H1 (cell line): ENCODE measurements around the gene KLHDC4.

Experiments
- ATF2 ChIP-seq: IDR thresholded peaks from 2 replicates; pipeline ENCODE4 v1.6.1; 2012; ENCODE audit warnings: low read length, inconsistent platforms
- EP300 ChIP-seq, 2 experiments: IDR thresholded peaks; 1 replicate in 1 of 2; 2 replicates in 1 of 2; pipeline ENCODE4 v1.6.1; 2011 to 2012; ENCODE audit warnings: low read depth in 2 of 2, low read length in 2 of 2, mild to moderate bottlenecking in 2 of 2, borderline replicate concordance in 1 of 2, inconsistent platforms in 1 of 2, moderate library complexity in 1 of 2
- MAFK ChIP-seq: IDR thresholded peaks from 2 replicates; pipeline ENCODE4 v1.6.1; 2012; ENCODE audit warnings: low read depth, mild to moderate bottlenecking, improper control_type of control experiment, low read length
- PHF8 ChIP-seq: fragments of 200-600 bp; sonication (generic); conservative IDR thresholded peaks from 2 replicates; pipeline ENCODE4 v1.7.1; 2012; ENCODE audit warnings: low read depth, mild to moderate bottlenecking, inconsistent platforms, low read length, moderate library complexity
- POLR2A ChIP-seq, 2 experiments: IDR thresholded peaks; 1 replicate in 1 of 2; 2 replicates in 1 of 2; pipeline ENCODE4 v1.6.1; 2011; ENCODE audit warnings: low read depth in 2 of 2, low read length in 2 of 2, mild to moderate bottlenecking in 2 of 2; ENCODE audit errors: control extremely low read depth in 1 of 2
- POLR2AphosphoS5 ChIP-seq: IDR thresholded peaks from 2 replicates; pipeline ENCODE4 v1.6.1; 2011; ENCODE audit warnings: low read depth, low read length
- SP1 ChIP-seq: IDR thresholded peaks from 2 replicates; pipeline ENCODE4 v1.6.1; 2011; ENCODE audit warnings: low read depth, low read length
- ZNF274 ChIP-seq: IDR thresholded peaks from 2 replicates; pipeline ENCODE4 v1.7.0; 2012; ENCODE audit warnings: low read length, borderline replicate concordance; ENCODE audit errors: extremely low read depth
- TF ChIP-seq, protein P1 (sequence below), 3 experiments: IDR thresholded peaks; 1 replicate in 2 of 3; 2 replicates in 1 of 3; pipeline versions ENCODE4 v1.5.1 to v1.6.1; 2011; ENCODE audit warnings: low read length in 3 of 3, mild to moderate bottlenecking in 3 of 3, inconsistent platforms in 2 of 3, low read depth in 1 of 3, moderate library complexity in 1 of 3; ENCODE audit not compliant: insufficient read depth in 1 of 3; ENCODE audit errors: control extremely low read depth in 1 of 3

- TF ChIP-seq POLR2AphosphoS5: no peak
- no peak for TF ChIP-seq ATF2
- TF ChIP-seq SP1: no peak
- TF ChIP-seq, protein P1, sequence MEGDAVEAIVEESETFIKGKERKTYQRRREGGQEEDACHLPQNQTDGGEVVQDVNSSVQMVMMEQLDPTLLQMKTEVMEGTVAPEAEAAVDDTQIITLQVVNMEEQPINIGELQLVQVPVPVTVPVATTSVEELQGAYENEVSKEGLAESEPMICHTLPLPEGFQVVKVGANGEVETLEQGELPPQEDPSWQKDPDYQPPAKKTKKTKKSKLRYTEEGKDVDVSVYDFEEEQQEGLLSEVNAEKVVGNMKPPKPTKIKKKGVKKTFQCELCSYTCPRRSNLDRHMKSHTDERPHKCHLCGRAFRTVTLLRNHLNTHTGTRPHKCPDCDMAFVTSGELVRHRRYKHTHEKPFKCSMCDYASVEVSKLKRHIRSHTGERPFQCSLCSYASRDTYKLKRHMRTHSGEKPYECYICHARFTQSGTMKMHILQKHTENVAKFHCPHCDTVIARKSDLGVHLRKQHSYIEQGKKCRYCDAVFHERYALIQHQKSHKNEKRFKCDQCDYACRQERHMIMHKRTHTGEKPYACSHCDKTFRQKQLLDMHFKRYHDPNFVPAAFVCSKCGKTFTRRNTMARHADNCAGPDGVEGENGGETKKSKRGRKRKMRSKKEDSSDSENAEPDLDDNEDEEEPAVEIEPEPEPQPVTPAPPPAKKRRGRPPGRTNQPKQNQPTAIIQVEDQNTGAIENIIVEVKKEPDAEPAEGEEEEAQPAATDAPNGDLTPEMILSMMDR (IDR thresholded peaks at IDR 0.05; ENCODE audit: control extremely low read depth in 1 of 3, insufficient read depth in 1 of 3, low read depth in 1 of 3, low read length in 3 of 3): no peak
- TF ChIP-seq MAFK: no peak
- no peak for TF ChIP-seq EP300 (IDR thresholded peaks at IDR 0.05; ENCODE audit: borderline replicate concordance in 1 of 2, low read depth in 2 of 2, low read length in 2 of 2)
- TF ChIP-seq POLR2A (IDR thresholded peaks at IDR 0.05; ENCODE audit: control extremely low read depth in 1 of 2, low read depth in 2 of 2, low read length in 2 of 2): no peak
- TF ChIP-seq ZNF274: no peak
- TF ChIP-seq PHF8: no peak
Measured at GRCh38 chr16:87704754-87705353, 60.9 kb downstream of the KLHDC4 start.
